NT2/D1 (cell line): ENCODE results near the gene GABRA5.

ENCODE experiments used
- DNase-seq: peaks from one replicate; pipeline ENCODE4 v3.0.0-alpha.2; 2011; ENCODE audit warnings: low read depth, low spot score
- H3K27me3 ChIP-seq: 2 replicates; pipeline ENCODE4 v1.6.0; 2011; ENCODE audit warnings: mild to moderate bottlenecking; ENCODE audit not compliant: insufficient read length, insufficient read depth
- H3K36me3 ChIP-seq: 2 replicates; pipeline ENCODE4 v1.6.1; 2011; ENCODE audit warnings: mild to moderate bottlenecking, low read length, mixed read lengths; ENCODE audit not compliant: insufficient read depth, insufficient read length
- H3K4me1 ChIP-seq: 2 replicates; pipeline ENCODE4 v1.5.1; 2011; ENCODE audit not compliant: insufficient read depth, insufficient read length
- H3K4me3 ChIP-seq: 2 replicates; pipeline ENCODE4 v1.5.1; 2011; ENCODE audit warnings: low read depth; ENCODE audit not compliant: insufficient read length
- H3K9ac ChIP-seq: 2 replicates; pipeline ENCODE4 v1.6.0; 2011; ENCODE audit warnings: low read depth; ENCODE audit not compliant: insufficient read length
- H3K9me3 ChIP-seq: 2 replicates; pipeline ENCODE4 v1.5.1; 2011; ENCODE audit warnings: mild to moderate bottlenecking, low read length; ENCODE audit not compliant: insufficient read depth
- SUZ12 ChIP-seq: IDR thresholded peaks from 2 replicates; pipeline ENCODE4 v1.6.1; 2011; ENCODE audit not compliant: insufficient read length, insufficient read depth; ENCODE audit errors: extremely low read depth
- YY1 ChIP-seq: IDR thresholded peaks from 2 replicates; pipeline ENCODE4 v1.6.1; 2011; ENCODE audit not compliant: insufficient read length, insufficient read depth
- ZNF274 ChIP-seq: IDR thresholded peaks from 2 replicates; pipeline ENCODE4 v1.6.1; 2011; ENCODE audit warnings: mild to moderate bottlenecking, low read depth, low read length

Gene GABRA5

DNA sequence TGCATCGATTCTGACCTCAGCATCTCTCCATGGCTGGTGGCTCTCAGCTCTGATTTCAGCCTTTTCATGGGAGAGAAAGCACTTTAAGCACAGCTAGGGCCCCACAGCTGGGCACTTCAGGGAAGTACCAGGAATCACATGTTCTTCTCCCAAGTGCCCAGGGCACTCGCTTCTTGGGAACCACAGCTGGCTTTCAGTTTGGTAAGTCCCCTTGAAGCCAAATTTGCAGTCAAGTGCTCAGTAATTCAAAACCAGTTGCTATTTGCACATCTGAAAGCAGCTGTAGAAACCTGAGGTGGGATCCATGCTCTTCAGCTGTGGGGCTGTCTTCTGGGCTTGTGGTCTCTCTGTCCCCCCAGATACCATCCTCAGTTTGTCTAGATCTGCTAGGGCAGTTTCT lies 12.8 kb downstream of the GABRA5 start:
- Histone ChIP-seq H3K27me3 (no peaks in the 10 kb centered on the region), H3K9ac (no peak overlapping the region), H3K9me3 (no peaks in the 10 kb centered on the region), H3K4me1 (peaks cover 3% of the 10 kb centered on the region), H3K4me3 (no peak overlapping the region), H3K36me3 (peaks cover 45% of the 10 kb centered on the region)
- TF ChIP-seq SUZ12 (no peak), YY1 (no peak), ZNF274 (no peak)
- DNase-seq = no peak

DNA sequence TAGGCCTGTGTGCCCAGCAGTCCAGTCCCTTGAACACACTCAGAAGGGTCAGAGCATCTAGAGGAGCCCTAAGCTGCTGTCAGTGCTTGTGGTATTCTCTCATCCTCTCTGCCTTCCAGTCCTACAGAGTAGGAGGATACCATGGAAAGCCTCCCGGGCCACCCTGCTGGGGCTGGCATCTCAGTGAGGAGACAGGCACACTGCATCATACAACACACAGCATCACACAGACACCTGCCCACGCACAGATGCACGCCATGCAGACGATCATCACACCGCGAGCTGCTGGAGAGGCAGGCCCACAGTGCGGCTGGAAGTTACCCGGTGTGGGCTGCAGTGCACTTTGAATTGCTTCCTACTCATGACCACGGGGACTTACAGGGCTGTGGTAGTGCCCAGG lies 15.2 kb downstream of the GABRA5 start:
- H3K27me3 ChIP-seq = no peaks in the 10 kb centered on the region
- no peak overlapping the region for H3K4me3 ChIP-seq
- no peak for TF ChIP-seq YY1
- no peak for TF ChIP-seq SUZ12
- no peak for TF ChIP-seq ZNF274
- no peak for DNase-seq
- H3K4me1 ChIP-seq = peaks cover 3% of the 10 kb centered on the region
- no peaks in the 10 kb centered on the region for H3K9me3 ChIP-seq
- peaks cover 40% of the 10 kb centered on the region for H3K36me3 ChIP-seq
- no peak overlapping the region for H3K9ac ChIP-seq

DNA sequence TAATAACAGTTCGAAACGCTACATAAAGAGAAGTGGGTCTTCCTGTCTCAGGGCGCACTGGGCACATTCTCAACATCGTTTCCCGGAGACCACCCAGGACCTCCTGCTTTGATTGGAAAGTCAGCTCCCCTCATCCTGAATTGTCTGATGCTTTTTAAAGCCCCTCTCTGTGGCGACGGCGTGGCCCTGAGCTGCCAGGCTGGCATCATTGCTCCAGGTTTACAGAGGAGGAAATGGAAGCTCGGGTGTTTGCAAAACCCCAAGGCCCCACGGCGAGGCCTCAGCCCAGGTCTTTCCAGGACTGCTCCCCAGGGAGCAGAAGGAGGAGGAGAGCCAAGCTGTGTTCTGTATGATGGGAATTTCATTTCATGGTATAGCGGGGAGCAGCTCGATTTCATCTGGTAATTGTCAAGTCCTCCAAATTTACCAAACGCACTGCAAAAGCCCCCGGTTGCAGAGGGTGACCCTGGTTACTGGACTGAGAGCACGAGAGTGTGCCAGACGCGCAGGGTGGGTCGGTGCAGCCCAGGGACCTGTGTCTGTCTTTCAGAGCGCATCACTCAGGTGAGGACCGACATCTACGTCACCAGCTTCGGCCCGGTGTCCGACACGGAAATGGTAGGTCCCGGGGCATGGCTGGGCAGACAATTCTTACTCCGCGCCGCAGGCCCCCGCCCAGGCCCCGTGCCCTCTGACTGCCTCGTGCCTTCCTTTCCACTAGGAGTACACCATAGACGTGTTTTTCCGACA lies 15.9 kb downstream of the GABRA5 start:
- H3K9me3 ChIP-seq = no peaks in the 10 kb centered on the region
- H3K9ac ChIP-seq = no peak overlapping the region
- TF ChIP-seq SUZ12 = no peak
- TF ChIP-seq YY1 = no peak
- TF ChIP-seq ZNF274 = no peak

DNA sequence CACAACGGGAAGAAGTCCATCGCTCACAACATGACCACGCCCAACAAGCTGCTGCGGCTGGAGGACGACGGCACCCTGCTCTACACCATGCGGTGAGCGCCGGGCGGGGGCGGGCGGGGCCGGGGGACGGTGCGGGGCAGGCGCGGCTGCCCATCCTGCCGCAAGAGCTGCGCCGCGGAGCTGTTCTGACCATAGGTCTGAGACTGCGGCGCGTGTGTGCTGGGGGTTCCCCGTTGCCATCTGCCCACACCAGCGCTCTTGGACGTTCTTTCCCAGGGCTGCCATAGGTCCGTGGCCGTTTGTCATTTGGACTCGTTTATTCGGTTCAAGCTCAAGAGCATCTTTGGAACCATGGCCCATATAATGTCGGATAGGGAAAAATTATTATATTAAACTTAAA lies 16.6 kb downstream of the GABRA5 start:
- H3K4me1 ChIP-seq = peaks cover 3% of the 10 kb centered on the region
- H3K27me3 ChIP-seq = no peaks in the 10 kb centered on the region
- H3K4me3 ChIP-seq = no peak overlapping the region
- H3K9me3 ChIP-seq = no peaks in the 10 kb centered on the region
- H3K9ac ChIP-seq = no peak overlapping the region
- TF ChIP-seq SUZ12 = no peak
- no peak for TF ChIP-seq ZNF274
- TF ChIP-seq YY1 = no peak
- peaks cover 40% of the 10 kb centered on the region for H3K36me3 ChIP-seq
- DNase-seq = no peak

More for the DNA sequence above, 15.9 kb downstream of the GABRA5 start:
- no peaks in the 10 kb centered on the region for H3K27me3 ChIP-seq
- DNase-seq = no peak
- H3K36me3 ChIP-seq = peaks cover 40% of the 10 kb centered on the region
- H3K4me1 ChIP-seq = peaks cover 3% of the 10 kb centered on the region
- H3K4me3 ChIP-seq = no peak overlapping the region

DNA sequence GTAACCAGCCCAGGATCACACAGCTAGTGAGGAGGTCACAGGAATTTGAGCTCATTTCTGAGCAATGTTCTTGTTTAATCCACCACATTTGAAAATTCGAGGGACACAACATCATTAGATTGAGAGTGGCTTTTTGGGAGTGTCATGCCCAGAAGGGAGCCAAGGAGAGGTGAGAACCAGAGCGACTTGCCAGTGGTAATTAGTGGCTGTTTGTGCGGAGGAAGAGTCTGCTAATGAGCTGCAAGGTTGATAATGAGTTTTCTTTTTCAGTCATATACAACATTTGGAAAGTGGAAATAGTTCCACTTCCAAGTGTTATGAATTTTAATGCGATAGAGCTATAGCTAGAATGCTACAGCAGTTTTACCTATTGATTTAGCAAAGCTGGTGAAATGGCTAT lies 19.7 kb downstream of the GABRA5 start:
- DNase-seq = no peak
- no peaks in the 10 kb centered on the region for H3K4me1 ChIP-seq
- no peaks in the 10 kb centered on the region for H3K9me3 ChIP-seq
- no peak overlapping the region for H3K4me3 ChIP-seq
- H3K9ac ChIP-seq = no peak overlapping the region
- H3K36me3 ChIP-seq = peaks cover 35% of the 10 kb centered on the region
- no peaks in the 10 kb centered on the region for H3K27me3 ChIP-seq
- no peak for TF ChIP-seq YY1
- TF ChIP-seq ZNF274 = no peak

DNA sequence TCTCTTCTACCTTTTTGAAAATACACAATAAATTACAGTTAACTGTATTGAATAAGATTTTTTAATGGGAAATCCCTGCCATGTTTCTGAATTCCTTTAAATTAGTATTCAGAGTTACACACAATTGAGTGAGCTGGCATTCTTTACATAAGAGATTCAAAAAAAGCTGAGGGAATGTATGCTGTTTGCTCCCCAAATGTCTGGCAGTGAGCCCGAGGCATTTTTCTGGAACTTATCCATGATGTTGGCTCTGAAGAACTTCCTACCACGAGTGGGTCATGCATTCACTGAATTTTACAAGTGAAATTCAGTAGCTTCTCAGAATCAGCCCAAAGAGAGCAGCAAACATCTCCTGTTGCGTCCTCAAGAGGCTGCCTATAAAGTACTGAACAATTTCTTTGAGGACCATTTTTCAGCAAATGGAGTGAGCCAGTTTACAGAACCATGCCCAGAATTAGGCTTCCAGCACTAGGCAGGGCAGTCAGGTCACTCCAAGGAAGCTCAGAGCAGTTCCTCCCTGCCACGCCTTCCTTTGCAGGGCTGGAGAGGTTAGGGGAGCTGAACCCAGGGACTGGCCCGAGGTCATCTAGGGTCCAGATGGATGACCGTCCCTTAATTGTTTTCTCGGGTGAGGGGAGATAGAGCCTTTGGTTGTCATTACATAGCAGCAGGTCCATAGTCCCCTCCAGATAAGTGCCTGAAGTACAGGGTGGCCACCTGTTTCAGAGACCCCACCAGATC lies 21.2 kb downstream of the GABRA5 start:
- no peak for DNase-seq
- no peak overlapping the region for H3K9ac ChIP-seq
- H3K9me3 ChIP-seq = no peaks in the 10 kb centered on the region
- no peak overlapping the region for H3K4me3 ChIP-seq
- H3K27me3 ChIP-seq = no peaks in the 10 kb centered on the region
- H3K4me1 ChIP-seq = no peaks in the 10 kb centered on the region
- H3K36me3 ChIP-seq = peaks cover 24% of the 10 kb centered on the region
- no peak for TF ChIP-seq YY1
- TF ChIP-seq SUZ12 = no peak
- TF ChIP-seq ZNF274 = no peak

DNA sequence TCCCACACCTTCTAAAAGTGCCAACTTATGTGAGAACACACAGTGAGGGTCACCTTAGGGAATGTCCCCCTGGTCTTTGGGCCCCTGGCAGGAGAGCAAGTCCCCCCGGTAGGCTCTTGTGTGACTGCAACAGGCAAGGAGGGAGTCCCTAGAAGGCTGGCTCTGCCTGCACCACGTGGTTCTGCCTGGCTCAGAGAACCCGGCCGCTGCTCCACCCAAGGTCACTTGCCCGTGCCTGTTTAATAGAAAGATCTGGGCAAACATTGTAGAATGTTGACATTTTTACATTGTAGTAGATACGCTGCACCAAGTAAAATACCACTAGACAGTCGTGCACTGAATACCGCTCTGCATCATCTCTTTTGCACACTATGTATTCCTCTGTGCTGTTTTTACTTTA lies 21.9 kb downstream of the GABRA5 start:
- no peak overlapping the region for H3K4me3 ChIP-seq
- DNase-seq = no peak
- no peaks in the 10 kb centered on the region for H3K27me3 ChIP-seq
- H3K9me3 ChIP-seq = no peaks in the 10 kb centered on the region
- H3K9ac ChIP-seq = no peak overlapping the region
- H3K4me1 ChIP-seq = no peaks in the 10 kb centered on the region
- H3K36me3 ChIP-seq = peaks cover 18% of the 10 kb centered on the region
- no peak for TF ChIP-seq SUZ12
- no peak for TF ChIP-seq ZNF274
- TF ChIP-seq YY1 = no peak
